HEK293 (cell line): Measurements from ENCODE around the gene HMGCLL1.

Experiments
- CTCF ChIA-PET: fragments of 350-600 bp; formaldehyde crosslinking; extraction: SDS; loops from one replicate; lab custom pipeline; 2021; ENCODE audit warnings: antibody characterized with exemption; lab: Yijun Ruan, JAX
- POLR2A ChIA-PET: fragments of 300-600 bp; formaldehyde crosslinking; extraction: SDS; loops from one replicate; lab custom pipeline; 2020; ENCODE audit warnings: antibody characterized with exemption, inconsistent platforms; lab: Yijun Ruan, JAX
- H3K27ac ChIP-seq: fragments of 200-500 bp; sonication (Bioruptor generic); 2 replicates; pipeline ENCODE4 v1.5.1; 2014; ENCODE audit warnings: low read depth, low read length, control low read depth, inconsistent platforms; ENCODE audit errors: extremely low read depth
- H3K36me3 ChIP-seq, 2 experiments: fragments of 200-500 bp in 1 of 2; sonication (Bioruptor generic) in 1 of 2; 1 replicate in 1 of 2; 2 replicates in 1 of 2; pipeline ENCODE4 v1.5.1; 2014 to 2017; ENCODE audit warnings: inconsistent platforms in 2 of 2, low read length in 2 of 2; ENCODE audit not compliant: control insufficient read depth in 2 of 2, insufficient read depth in 1 of 2
- H3K4me1 ChIP-seq: fragments of 200-500 bp; sonication (Bioruptor generic); 2 replicates; pipeline ENCODE4 v1.5.1; 2014; ENCODE audit warnings: mild to moderate bottlenecking, low read length, inconsistent platforms; ENCODE audit not compliant: control insufficient read depth, insufficient read depth
- H3K4me3 ChIP-seq: 2 replicates; pipeline ENCODE4 v1.5.1; 2011; ENCODE audit warnings: low read depth, mild to moderate bottlenecking, control low read depth, low read length, moderate library complexity
- H3K9me3 ChIP-seq: fragments of 200-500 bp; sonication (Bioruptor generic); 2 replicates; pipeline ENCODE4 v1.5.1; 2014; ENCODE audit warnings: low read depth, low read length, inconsistent platforms; ENCODE audit not compliant: control insufficient read depth, insufficient read depth
- CTCF ChIP-seq: fragments of 450-650 bp; formaldehyde crosslinking; IDR thresholded peaks from 2 replicates; pipeline ENCODE4 v1.5.1; 2016; ENCODE audit warnings: missing biosample characterization, missing genetic modification characterization
- HOXA7 ChIP-seq: sonication (generic); formaldehyde crosslinking; IDR thresholded peaks from 2 replicates; pipeline ENCODE4 v1.8.1; 2022; ENCODE audit warnings: missing genetic modification reagents, borderline replicate concordance
- SCRT1 ChIP-seq: fragments of 450-650 bp; formaldehyde crosslinking; IDR thresholded peaks from 2 replicates; pipeline ENCODE4 v1.5.1; 2016; ENCODE audit warnings: missing biosample characterization, missing genetic modification characterization, borderline replicate concordance
- SCRT2 ChIP-seq: fragments of 450-650 bp; formaldehyde crosslinking; IDR thresholded peaks from 2 replicates; pipeline ENCODE4 v1.5.1; 2016; ENCODE audit warnings: missing biosample characterization, missing genetic modification characterization
- SP3 ChIP-seq: fragments of 450-650 bp; formaldehyde crosslinking; IDR thresholded peaks from 2 replicates; pipeline ENCODE4 v1.5.1; 2016; ENCODE audit warnings: missing biosample characterization, missing genetic modification characterization
- ZNF148 ChIP-seq: fragments of 450-650 bp; formaldehyde crosslinking; IDR thresholded peaks from 2 replicates; pipeline ENCODE4 v1.5.0; 2017; ENCODE audit warnings: missing biosample characterization, missing genetic modification characterization, borderline replicate concordance
- ZNF184 ChIP-seq: fragments of 450-650 bp; IDR thresholded peaks from 2 replicates; pipeline ENCODE4 v1.5.1; 2018; ENCODE audit warnings: missing biosample characterization, mild to moderate bottlenecking, missing genetic modification characterization
- ZNF202 ChIP-seq: fragments of 450-650 bp; formaldehyde crosslinking; IDR thresholded peaks from 2 replicates; pipeline ENCODE4 v1.5.1; 2016; ENCODE audit warnings: missing biosample characterization, missing genetic modification characterization, borderline replicate concordance
- ZNF324 ChIP-seq: fragments of 450-650 bp; formaldehyde crosslinking; IDR thresholded peaks from 2 replicates; pipeline ENCODE4 v1.5.1; 2016; ENCODE audit warnings: missing biosample characterization, missing genetic modification characterization
- ZNF416 ChIP-seq: fragments of 450-650 bp; formaldehyde crosslinking; IDR thresholded peaks from 2 replicates; pipeline ENCODE4 v1.5.1; 2016; ENCODE audit warnings: missing biosample characterization, missing genetic modification characterization
- ZNF558 ChIP-seq: fragments of 450-650 bp; formaldehyde crosslinking; IDR thresholded peaks from 2 replicates; pipeline ENCODE4 v1.5.1; 2016; ENCODE audit warnings: missing biosample characterization, missing genetic modification characterization
- ZNF621 ChIP-seq: fragments of 450-650 bp; formaldehyde crosslinking; IDR thresholded peaks from 2 replicates; pipeline ENCODE4 v1.5.1; 2017; ENCODE audit warnings: missing biosample characterization, missing genetic modification characterization
- ZNF654 ChIP-seq: fragments of 450-650 bp; formaldehyde crosslinking; IDR thresholded peaks from 2 replicates; pipeline ENCODE4 v1.5.1; 2016; ENCODE audit warnings: low read depth, missing biosample characterization, missing genetic modification characterization
- ZSCAN5A ChIP-seq: fragments of 450-650 bp; formaldehyde crosslinking; IDR thresholded peaks from 2 replicates; pipeline ENCODE4 v1.5.1; 2016; ENCODE audit warnings: missing biosample characterization, missing genetic modification characterization

Gene HMGCLL1

GRCh38 chr6:55450005-55450404, 129.0 kb downstream of the HMGCLL1 start:
- POLR2A ChIA-PET, result no interaction called here
- no peak overlapping the region for H3K4me3 ChIP-seq
- CTCF ChIA-PET, result interaction anchor here (0.6 to 7.2 kb wide), 7 partner anchors 463 to 1122 kb away, joined by 3 to 101 read pairs (median 3); no protein-coding TSS in a partner anchor

GRCh38 chr6:55449225-55449624, 129.8 kb downstream of the HMGCLL1 start:
- TF ChIP-seq SP3 (no peak), ZNF184 (tag by site-specific recombination) (no peak), ZNF202 (no peak), ZNF654 (tag by site-specific recombination) (peak; percentile 28; the same call in 1 of the 2 replicates), ZNF416 (tag by site-specific recombination) (no peak), CTCF (tag by site-specific recombination) (peak; percentile 52; the same call in 1 of the 2 replicates)
- ChIA-PET POLR2A (no interaction called here), CTCF (interaction anchor here (0.6 to 7.6 kb wide), 7 partner anchors 436 to 1123 kb away, joined by 3 to 101 read pairs (median 3); no protein-coding TSS in a partner anchor)
- no peak overlapping the region for H3K4me3 ChIP-seq
- no peaks in the 10 kb centered on the region for H3K4me1 ChIP-seq
- no peaks in the 10 kb centered on the region for H3K36me3 ChIP-seq
- no peak overlapping the region for H3K27ac ChIP-seq
- H3K9me3 ChIP-seq, result no peaks in the 10 kb centered on the region

More at GRCh38 chr6:55450005-55450404, 129.0 kb downstream of the HMGCLL1 start:
- H3K27ac ChIP-seq, result no peak overlapping the region
- no peak for TF ChIP-seq ZNF324 (tag by site-specific recombination)
- no peak for TF ChIP-seq ZSCAN5A (tag by site-specific recombination)
- peak; percentile 66; the same call in 1 of the 2 replicates for TF ChIP-seq SCRT2 (tag by site-specific recombination)
- no peak for TF ChIP-seq ZNF621
- TF ChIP-seq SCRT1 (tag by site-specific recombination), result 0 out of 2 replicates have a peak, but pooled peaks have one; percentile 27
- TF ChIP-seq HOXA7 (CRISPR knock-in tag), result no peak
- TF ChIP-seq ZNF416 (tag by site-specific recombination), result no peak
- H3K9me3 ChIP-seq, result no peaks in the 10 kb centered on the region
- no peaks in the 10 kb centered on the region for H3K36me3 ChIP-seq
- no peaks in the 10 kb centered on the region for H3K4me1 ChIP-seq

GRCh38 chr6:55448451-55448850, 130.5 kb downstream of the HMGCLL1 start:
- H3K36me3 ChIP-seq, result no peaks in the 10 kb centered on the region
- H3K27ac ChIP-seq, result no peak overlapping the region
- H3K9me3 ChIP-seq, result no peaks in the 10 kb centered on the region
- ChIA-PET CTCF (interaction anchor here (1.2 to 7.6 kb wide), 4 partner anchors 437 to 843 kb away, joined by 3 to 101 read pairs (median 67); no protein-coding TSS in a partner anchor), POLR2A (no interaction called here)
- TF ChIP-seq ZNF558 (no peak), ZNF148 (no peak)
- H3K4me3 ChIP-seq, result no peak overlapping the region
- H3K4me1 ChIP-seq, result no peaks in the 10 kb centered on the region
